IMR-90 (cell line): ENCODE results near the gene HOXC10. TPM values are rescaled to one million over a fixed set of nuclear protein-coding genes. Genes with fewer than 3 reads are reported as not detected.

Experiments used
- ATAC-seq: fragments of 200-7000 bp; cut with Tn5 transposase; 2 replicates; pipeline ENCODE4 v1.9.1; 2020; ENCODE audit warnings: low read depth, mild to moderate bottlenecking, moderate library complexity
- BruUV-seq: library from RNA; stranded (reverse); fragments of 400-500 nt; replicated peaks from 2 replicates; lab custom pipeline; 2021; lab: Mats Ljungman, UMichigan
- CTCF ChIA-PET: fragments of 300-600 bp; formaldehyde crosslinking; extraction: SDS; loops from one replicate; lab custom pipeline; 2021; ENCODE audit warnings: antibody characterized with exemption; lab: Yijun Ruan, JAX
- POLR2A ChIA-PET: fragments of 300-600 bp; sonication (Branson Sonifier 250); formaldehyde crosslinking; loops from one replicate; lab custom pipeline; 2022; ENCODE audit warnings: antibody characterized with exemption; ENCODE audit not compliant: unreplicated experiment; lab: Charles Lee
- DNase-seq: peaks from one replicate; pipeline ENCODE4 v3.0.0; 2013
- H2AFZ ChIP-seq: replicated peaks from 2 replicates; pipeline ENCODE3; 2013; ENCODE audit warnings: low read length, mild to moderate bottlenecking; ENCODE audit not compliant: poor library complexity
- H2AK5ac ChIP-seq: 2 replicates; pipeline ENCODE4 v1.6.1; 2013; ENCODE audit warnings: low read depth, low read length, inconsistent platforms
- H2AK9ac ChIP-seq: replicated peaks from 2 replicates; pipeline ENCODE3; 2013; ENCODE audit warnings: mild to moderate bottlenecking, low read depth, low read length, moderate library complexity; ENCODE audit not compliant: poor library complexity
- H2BK120ac ChIP-seq: 2 replicates; pipeline ENCODE4 v1.6.1; 2013; ENCODE audit warnings: low read depth, low read length, inconsistent platforms
- H2BK15ac ChIP-seq: 3 replicates; pipeline ENCODE4 v1.6.1; 2013; ENCODE audit warnings: low read depth, low read length, inconsistent platforms
- H2BK20ac ChIP-seq: 2 replicates; pipeline ENCODE4 v1.6.1; 2013; ENCODE audit warnings: low read depth, mild to moderate bottlenecking, inconsistent platforms, low read length, moderate library complexity
- H2BK5ac ChIP-seq: 2 replicates; pipeline ENCODE4 v1.6.1; 2013; ENCODE audit warnings: mild to moderate bottlenecking, low read depth, low read length, inconsistent platforms; ENCODE audit not compliant: poor library complexity, severe bottlenecking
- H3K14ac ChIP-seq: replicated peaks from 2 replicates; pipeline ENCODE4 v1.6.1; 2013; ENCODE audit warnings: low read depth, low read length, inconsistent platforms
- H3K18ac ChIP-seq: 2 replicates; pipeline ENCODE4 v1.6.1; 2013; ENCODE audit warnings: low read depth, low read length, control low read depth
- H3K23ac ChIP-seq: 2 replicates; pipeline ENCODE4 v1.6.1; 2013; ENCODE audit warnings: low read depth, low read length, inconsistent platforms
- H3K27ac ChIP-seq: 2 replicates; pipeline ENCODE4 v1.5.1; 2013; ENCODE audit warnings: mild to moderate bottlenecking, control low read depth, low read length; ENCODE audit not compliant: insufficient read depth
- H3K27me3 ChIP-seq: 2 replicates; pipeline ENCODE4 v1.6.1; 2013; ENCODE audit warnings: low read length; ENCODE audit not compliant: control insufficient read depth, insufficient read depth
- H3K36me3 ChIP-seq: 2 replicates; pipeline ENCODE4 v1.6.1; 2013; ENCODE audit warnings: low read length, mixed read lengths; ENCODE audit not compliant: control insufficient read depth, insufficient read depth
- H3K4ac ChIP-seq: 2 replicates; pipeline ENCODE4 v1.6.1; 2013; ENCODE audit warnings: low read depth, low read length, inconsistent platforms
- H3K4me1 ChIP-seq: 2 replicates; pipeline ENCODE4 v1.6.1; 2013; ENCODE audit warnings: low read length, mixed read lengths; ENCODE audit not compliant: control insufficient read depth, insufficient read depth
- H3K4me2 ChIP-seq: 2 replicates; pipeline ENCODE4 v1.6.1; 2013; ENCODE audit warnings: low read depth, mild to moderate bottlenecking, control low read depth, low read length, moderate library complexity
- H3K4me3 ChIP-seq: 2 replicates; pipeline ENCODE4 v1.5.1; 2013; ENCODE audit warnings: low read depth, mild to moderate bottlenecking, control low read depth, low read length, moderate library complexity; ENCODE audit not compliant: insufficient read depth
- H3K56ac ChIP-seq: 2 replicates; pipeline ENCODE4 v1.6.1; 2013; ENCODE audit warnings: low read length, inconsistent platforms; ENCODE audit not compliant: insufficient read depth; ENCODE audit errors: extremely low read depth
- H3K79me1 ChIP-seq, 2 experiments: 2 replicates each; pipeline ENCODE4 v1.6.1; 2013; ENCODE audit warnings: low read length in 2 of 2, inconsistent platforms in 1 of 2, low read depth in 1 of 2
- H3K9ac ChIP-seq: 2 replicates; pipeline ENCODE4 v1.6.1; 2013; ENCODE audit warnings: low read depth, low read length, control low read depth
- H3K9me1 ChIP-seq: 2 replicates; pipeline ENCODE4 v1.6.1; 2013; ENCODE audit warnings: low read length, inconsistent platforms; ENCODE audit not compliant: insufficient read depth
- H3K9me3 ChIP-seq: 2 replicates; pipeline ENCODE4 v1.6.1; 2013; ENCODE audit warnings: low read length; ENCODE audit not compliant: control insufficient read depth, insufficient read depth
- H4K20me1 ChIP-seq: 2 replicates; pipeline ENCODE4 v1.6.1; 2013; ENCODE audit warnings: low read length, inconsistent platforms; ENCODE audit not compliant: insufficient read depth
- H4K5ac ChIP-seq: 2 replicates; pipeline ENCODE4 v1.6.1; 2013; ENCODE audit warnings: mild to moderate bottlenecking, low read depth, low read length, control low read depth
- H4K8ac ChIP-seq, 2 experiments: 2 replicates each; pipeline ENCODE4 v1.6.1; 2013; ENCODE audit warnings: low read depth in 2 of 2, low read length in 2 of 2, control low read depth in 1 of 2, inconsistent platforms in 1 of 2
- H4K91ac ChIP-seq: 2 replicates; pipeline ENCODE4 v1.6.1; 2013; ENCODE audit warnings: low read depth, low read length, inconsistent platforms; ENCODE audit not compliant: insufficient read depth
- FOS ChIP-seq: fragments of 150-350 bp; IDR thresholded peaks from 2 replicates; pipeline ENCODE4 v1.6.1; 2016; ENCODE audit warnings: low read depth, low read length
- MAZ ChIP-seq: IDR thresholded peaks from 2 replicates; pipeline ENCODE4 v1.6.1; 2012; ENCODE audit warnings: low read depth, mild to moderate bottlenecking, low read length, improper control_type of control experiment, moderate library complexity, borderline replicate concordance
- NFE2L2 ChIP-seq: fragments of 150-350 bp; IDR thresholded peaks from 2 replicates; pipeline ENCODE4 v1.6.1; 2016; ENCODE audit warnings: low read depth, mild to moderate bottlenecking, low read length
- SMC3 ChIP-seq: fragments of 150-350 bp; IDR thresholded peaks from 2 replicates; pipeline ENCODE4 v1.6.1; 2016; ENCODE audit warnings: low read depth, mild to moderate bottlenecking, antibody characterized with exemption, low read length, moderate library complexity
- WGBS, 2 experiments: methylation state at CpG; one replicate each; pipeline versions ENCODE4 v1.1.5 to v1.1.7; 2013; ENCODE audit warnings: missing lambda C conversion rate in 2 of 2; ENCODE audit not compliant: insufficient read length in 1 of 2; ENCODE audit errors: extremely low coverage in 2 of 2; 5-methylcytosine and 5-hydroxymethylcytosine counted together
- dilution Hi-C: fragments of 300-500 bp; cut with HindIII; formaldehyde crosslinking; loops from one replicate; pipeline ENCODE4 v1.14.3; 2018; ENCODE audit warnings: low sequenced_read_pairs; ENCODE audit not compliant: unreplicated experiment
- in situ Hi-C: fragments of 300-500 bp; cut with MboI; formaldehyde crosslinking; loops from 3 replicates; pipeline ENCODE4 v1.14.3; 2019; ENCODE audit warnings: low sequenced_read_pairs, inconsistent platforms, mixed read lengths
- intact Hi-C: fragments of 100-400 bp; cut with micrococcal nuclease; formaldehyde crosslinking; loops from 2 replicates; pipeline ENCODE4 v1.10.0; 2022
- polyA plus RNA-seq, 3 experiments: library from polyadenylated mRNA; depleted of rRNA; stranded (reverse); fragments of >200 nt; gene quantifications; 2 replicates each; pipeline ENCODE4 v1.2.3, GENCODE V29; 2012; ENCODE audit warnings: low replicate concordance in 1 of 3
- total RNA-seq: library from RNA; depleted of rRNA; stranded (reverse); fragments of >200 nt; gene quantifications from 2 replicates; pipeline ENCODE4 v1.2.3, GENCODE V29; 2012
- TF ChIP-seq, protein P1 (sequence below): fragments of 150-350 bp; IDR thresholded peaks from 2 replicates; pipeline ENCODE4 v1.6.1; 2016; ENCODE audit warnings: low read depth, mild to moderate bottlenecking, low read length, moderate library complexity, borderline replicate concordance

The HOXC10 gene
- total and polyA plus RNA-seq, 2 of the 4 experiments (the other 2 are of a cell fraction) = 0.15 TPM; not detected in 1

DNA sequence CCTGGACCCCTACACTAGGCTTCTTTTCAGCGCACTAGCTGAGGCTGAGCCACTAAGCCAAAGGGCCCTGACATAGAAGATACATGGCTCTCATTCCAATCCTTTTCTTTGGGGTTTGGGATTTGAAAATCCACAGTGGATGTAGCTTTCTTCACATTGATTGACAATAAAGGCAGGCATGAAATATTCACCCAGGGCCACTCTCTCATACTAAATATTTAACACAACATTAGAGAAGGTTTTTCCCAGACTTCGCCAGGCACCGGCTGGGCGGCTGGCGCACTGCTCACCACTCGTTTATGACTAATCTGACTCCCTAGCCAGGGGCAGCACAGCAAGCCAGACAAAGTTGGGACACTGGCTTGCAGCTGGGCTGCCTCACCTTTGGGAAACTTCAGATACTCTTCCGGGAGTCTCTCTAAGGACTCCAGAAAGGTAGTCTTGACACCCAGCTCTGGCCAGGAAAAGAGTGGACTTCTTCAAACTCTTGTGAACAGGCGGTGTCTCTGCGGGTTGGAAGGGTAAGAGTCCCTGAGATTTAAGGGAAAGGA is 12.7 kb upstream of the HOXC10 start:
- H3K9ac ChIP-seq = no peak overlapping the region
- POLR2A ChIA-PET = no interaction called here

More for the DNA sequence above, 12.7 kb upstream of the HOXC10 start:
- Histone ChIP-seq H2AFZ (no peak overlapping the region), H2BK20ac (no peak overlapping the region), H2BK5ac (no peak overlapping the region), H4K8ac (no peak overlapping the region), H4K20me1 (peaks cover 2% of the 10 kb centered on the region; the same call in 1 of the 2 replicates), H4K91ac (no peak overlapping the region), H3K27me3 (peaks cover 99% of the 10 kb centered on the region), H3K18ac (no peak overlapping the region), H3K79me1 (no peaks in the 10 kb centered on the region), H3K9me1 (no peaks in the 10 kb centered on the region), H2AK9ac (no peak overlapping the region), H3K4me1 (peaks cover 2% of the 10 kb centered on the region; the same call in 1 of the 2 replicates), H3K4me2 (no peak overlapping the region), H3K4ac (no peak overlapping the region), H4K5ac (no peak overlapping the region), H3K56ac (no peak overlapping the region), H3K14ac (no peak overlapping the region), H3K36me3 (no peaks in the 10 kb centered on the region), H3K4me3 (no peak overlapping the region), H3K23ac (no peak overlapping the region), H3K9me3 (peaks cover 15% of the 10 kb centered on the region), H2AK5ac (no peak overlapping the region), H2BK120ac (no peak overlapping the region), H2BK15ac (no peak overlapping the region), H3K27ac (no peak overlapping the region)
- CTCF ChIA-PET = no interaction called here
- in situ Hi-C loops = no loop called here
- ATAC-seq (no peak), DNase-seq (no peak)
- dilution Hi-C loops = no loop called here
- WGBS, 2 experiments = 30% methylated on average over 4 of the region's 9 CpGs; no CpG with 5 or more reads in 1 of the 2 experiments
- intact Hi-C loops = no loop called here
- TF ChIP-seq FOS = no peak
- TF ChIP-seq, protein P1, sequence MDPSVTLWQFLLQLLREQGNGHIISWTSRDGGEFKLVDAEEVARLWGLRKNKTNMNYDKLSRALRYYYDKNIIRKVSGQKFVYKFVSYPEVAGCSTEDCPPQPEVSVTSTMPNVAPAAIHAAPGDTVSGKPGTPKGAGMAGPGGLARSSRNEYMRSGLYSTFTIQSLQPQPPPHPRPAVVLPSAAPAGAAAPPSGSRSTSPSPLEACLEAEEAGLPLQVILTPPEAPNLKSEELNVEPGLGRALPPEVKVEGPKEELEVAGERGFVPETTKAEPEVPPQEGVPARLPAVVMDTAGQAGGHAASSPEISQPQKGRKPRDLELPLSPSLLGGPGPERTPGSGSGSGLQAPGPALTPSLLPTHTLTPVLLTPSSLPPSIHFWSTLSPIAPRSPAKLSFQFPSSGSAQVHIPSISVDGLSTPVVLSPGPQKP = no peak
- no peak for TF ChIP-seq NFE2L2
- no peak for TF ChIP-seq SMC3
- TF ChIP-seq MAZ = no peak
- no TSS peak for BruUV-seq
